ENCODE measurements around the gene CYP2D6. TPM values are rescaled to one million over a fixed set of nuclear protein-coding genes. Genes with fewer than 3 reads are reported as not detected.
"Not testable (repeated sequence)": the region's sequence is repeated elsewhere in the genome, so short reads cannot be mapped to it uniquely, and the experiment has no call there.

The CYP2D6 gene
- total RNA-seq, 1 donor from 2014 or later = 0.58 TPM

GRCh38 chr22:42127606-42128005, 3.0 kb downstream of the CYP2D6 start:
- Histone ChIP-seq H3K36me3 (ENCODE audit: control insufficient read depth, insufficient read depth, low read length) (no peaks in the 10 kb centered on the region), H3K27me3 (ENCODE audit: control insufficient read depth, insufficient read depth, low read length) (no peaks in the 10 kb centered on the region), H3K4me3 (ENCODE audit: low read depth, low read length) (no peak overlapping the region)
- no peak for TF ChIP-seq CTCF (IDR thresholded peaks at IDR 0.05; ENCODE audit: insufficient read depth, low read length, poor library complexity, severe bottlenecking)
- no peak for DNase-seq (ENCODE audit: low read depth)

- not testable (repeated sequence) for DNase-seq (ENCODE audit: low read depth); H3K36me3 ChIP-seq (ENCODE audit: control insufficient read depth, insufficient read depth, low read length); H3K4me3 ChIP-seq (ENCODE audit: low read depth, low read length); H3K27me3 ChIP-seq (ENCODE audit: control insufficient read depth, insufficient read depth, low read length)
Observed at GRCh38 chr22:42123529-42123928, 7.1 kb downstream of the CYP2D6 start.

- not testable (repeated sequence) for H3K4me3 ChIP-seq (ENCODE audit: low read depth, low read length); H3K36me3 ChIP-seq (ENCODE audit: control insufficient read depth, insufficient read depth, low read length); DNase-seq (ENCODE audit: low read depth); H3K27me3 ChIP-seq (ENCODE audit: control insufficient read depth, insufficient read depth, low read length)
Observed at GRCh38 chr22:42120231-42121021, 10.2 kb downstream of the CYP2D6 start.

- H3K27me3 ChIP-seq (ENCODE audit: control insufficient read depth, insufficient read depth, low read length) = no peaks in the 10 kb centered on the region
- H3K36me3 ChIP-seq (ENCODE audit: control insufficient read depth, insufficient read depth, low read length) = no peaks in the 10 kb centered on the region
- no peak for TF ChIP-seq CTCF (IDR thresholded peaks at IDR 0.05; ENCODE audit: insufficient read depth, low read length, poor library complexity, severe bottlenecking)
- no peak for DNase-seq (ENCODE audit: low read depth)
- H3K4me3 ChIP-seq (ENCODE audit: low read depth, low read length) = no peak overlapping the region
Observed at GRCh38 chr22:42116848-42117424, 13.7 kb downstream of the CYP2D6 start.

GRCh38 chr22:42115420-42115830, 15.2 kb downstream of the CYP2D6 start:
- H3K4me3 ChIP-seq (ENCODE audit: low read depth, low read length); H3K36me3 ChIP-seq (ENCODE audit: control insufficient read depth, insufficient read depth, low read length); DNase-seq (ENCODE audit: low read depth); H3K27me3 ChIP-seq (ENCODE audit: control insufficient read depth, insufficient read depth, low read length): not testable (repeated sequence)

GRCh38 chr22:42114721-42115120, 15.9 kb downstream of the CYP2D6 start:
- Histone ChIP-seq H3K4me3 (ENCODE audit: low read depth, low read length) (no peak overlapping the region), H3K27me3 (ENCODE audit: control insufficient read depth, insufficient read depth, low read length) (no peaks in the 10 kb centered on the region), H3K36me3 (ENCODE audit: control insufficient read depth, insufficient read depth, low read length) (no peaks in the 10 kb centered on the region)
- no peak for DNase-seq (ENCODE audit: low read depth)
- no peak for TF ChIP-seq CTCF (IDR thresholded peaks at IDR 0.05; ENCODE audit: insufficient read depth, low read length, poor library complexity, severe bottlenecking)

GRCh38 chr22:42112793-42113192, 17.8 kb downstream of the CYP2D6 start:
- not testable (repeated sequence) for H3K36me3 ChIP-seq (ENCODE audit: control insufficient read depth, insufficient read depth, low read length); DNase-seq (ENCODE audit: low read depth); H3K27me3 ChIP-seq (ENCODE audit: control insufficient read depth, insufficient read depth, low read length); H3K4me3 ChIP-seq (ENCODE audit: low read depth, low read length)

- Histone ChIP-seq H3K36me3 (ENCODE audit: control insufficient read depth, insufficient read depth, low read length) (no peaks in the 10 kb centered on the region), H3K27me3 (ENCODE audit: control insufficient read depth, insufficient read depth, low read length) (no peaks in the 10 kb centered on the region), H3K4me3 (ENCODE audit: low read depth, low read length) (no peak overlapping the region)
- TF ChIP-seq CTCF (IDR thresholded peaks at IDR 0.05; ENCODE audit: insufficient read depth, low read length, poor library complexity, severe bottlenecking) = no peak
- no peak for DNase-seq (ENCODE audit: low read depth)
Observed at GRCh38 chr22:42111798-42112197, 18.8 kb downstream of the CYP2D6 start.
